ENCODE data around the gene SGMS2. TPM values are rescaled to one million over a fixed set of nuclear protein-coding genes. Genes with fewer than 3 reads are reported as not detected.

The SGMS2 gene
- total and polyA plus RNA-seq, 5 donors: 3.6 to 35.5 (median 23.3) TPM

GRCh38 chr4:107828315-107829090 is 3.8 kb downstream of the SGMS2 start:
- 82% methylated on average over 6 of the region's 6 CpGs for WGBS
- H3K27ac ChIP-seq (ENCODE audit: low read length): no peak overlapping the region

GRCh38 chr4:107831140-107831539 is 6.4 kb downstream of the SGMS2 start:
- ATAC-seq: no peak
- no peak overlapping the region for H3K27ac ChIP-seq (ENCODE audit: low read length)

More at GRCh38 chr4:107828315-107829090, 3.8 kb downstream of the SGMS2 start:
- intact Hi-C loops (cut with DNase I): loop anchor here in 1 of 4 donors (10.0 kb wide), 1 partner anchor 86 kb away; no protein-coding TSS in a partner anchor
- DNase-seq (no peak), ATAC-seq (no peak)
- Histone ChIP-seq H3K27me3 (ENCODE audit: control insufficient read depth, insufficient read depth) (no peaks in the 10 kb centered on the region), H3K4me1 (ENCODE audit: control insufficient read depth, insufficient read depth, low read length) (no peaks in the 10 kb centered on the region), H3K9me3 (ENCODE audit: control insufficient read depth, low read length) (no peaks in the 10 kb centered on the region), H3K4me3 (ENCODE audit: low read length) (no peak overlapping the region)

GRCh38 chr4:107832275-107832807 is 7.6 kb downstream of the SGMS2 start:
- ATAC-seq (no peak), DNase-seq (no peak)
- no peak overlapping the region for H3K4me3 ChIP-seq (ENCODE audit: low read length)
- no peak overlapping the region for H3K27ac ChIP-seq (ENCODE audit: low read length)
- WGBS: 90% methylated on average over 2 of the region's 2 CpGs
- H3K27me3 ChIP-seq (ENCODE audit: control insufficient read depth, insufficient read depth): no peaks in the 10 kb centered on the region
- peaks cover 2% of the 10 kb centered on the region for H3K4me1 ChIP-seq (ENCODE audit: control insufficient read depth, insufficient read depth, low read length)
- H3K9me3 ChIP-seq (ENCODE audit: control insufficient read depth, low read length): no peaks in the 10 kb centered on the region
- intact Hi-C loops (cut with DNase I): no loop called here

More at GRCh38 chr4:107831140-107831539, 6.4 kb downstream of the SGMS2 start:
- no peaks in the 10 kb centered on the region for H3K4me1 ChIP-seq (ENCODE audit: control insufficient read depth, insufficient read depth, low read length)
- no peaks in the 10 kb centered on the region for H3K27me3 ChIP-seq (ENCODE audit: control insufficient read depth, insufficient read depth)
- 87% methylated on average over 4 of the region's 4 CpGs for WGBS
- no peak for DNase-seq
- intact Hi-C loops (cut with DNase I): no loop called here
- H3K9me3 ChIP-seq (ENCODE audit: control insufficient read depth, low read length): no peaks in the 10 kb centered on the region
- H3K4me3 ChIP-seq (ENCODE audit: low read length): no peak overlapping the region

- peaks cover 3% of the 10 kb centered on the region for H3K4me1 ChIP-seq (ENCODE audit: control insufficient read depth, insufficient read depth, low read length)
- WGBS: 97% methylated on average over 1 of the region's 1 CpG
- no peak overlapping the region for H3K4me3 ChIP-seq (ENCODE audit: low read length)
- no peak overlapping the region for H3K27ac ChIP-seq (ENCODE audit: low read length)
- DNase-seq (no peak), ATAC-seq (no peak)
- intact Hi-C loops (cut with DNase I): no loop called here
- H3K9me3 ChIP-seq (ENCODE audit: control insufficient read depth, low read length): no peaks in the 10 kb centered on the region
- H3K27me3 ChIP-seq (ENCODE audit: control insufficient read depth, insufficient read depth): no peaks in the 10 kb centered on the region
These were observed 9.6 kb downstream of the SGMS2 start for GRCh38 chr4:107834241-107834794.

DNA sequence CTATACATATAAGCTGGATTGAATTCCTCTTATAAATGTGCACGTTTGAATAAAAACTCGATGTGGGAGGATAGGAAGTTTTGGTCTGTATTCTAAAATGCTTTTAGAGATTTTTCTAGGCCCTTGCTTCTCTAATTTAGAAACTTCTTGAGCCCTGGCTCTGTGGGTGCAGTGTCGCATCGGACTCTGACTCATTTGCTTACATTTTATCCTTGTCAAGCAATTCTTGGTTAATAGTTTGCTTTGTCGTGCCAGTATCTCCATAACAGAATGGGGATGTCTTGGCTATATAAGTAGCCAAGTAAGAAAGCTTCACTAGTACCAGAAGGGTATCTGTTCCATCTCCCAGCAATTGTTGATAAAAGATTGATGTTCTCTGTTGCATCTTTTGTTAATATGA is 10.7 kb downstream of the SGMS2 start:
- WGBS: 75% methylated on average over 5 of the region's 5 CpGs
- Histone ChIP-seq H3K4me3 (ENCODE audit: low read length) (no peak overlapping the region), H3K27me3 (ENCODE audit: control insufficient read depth, insufficient read depth) (no peaks in the 10 kb centered on the region), H3K4me1 (ENCODE audit: control insufficient read depth, insufficient read depth, low read length) (peaks cover 3% of the 10 kb centered on the region), H3K9me3 (ENCODE audit: control insufficient read depth, low read length) (no peaks in the 10 kb centered on the region), H3K27ac (ENCODE audit: low read length) (no peak overlapping the region)
- intact Hi-C loops (cut with DNase I): no loop called here
- DNase-seq (no peak), ATAC-seq (no peak)

DNA sequence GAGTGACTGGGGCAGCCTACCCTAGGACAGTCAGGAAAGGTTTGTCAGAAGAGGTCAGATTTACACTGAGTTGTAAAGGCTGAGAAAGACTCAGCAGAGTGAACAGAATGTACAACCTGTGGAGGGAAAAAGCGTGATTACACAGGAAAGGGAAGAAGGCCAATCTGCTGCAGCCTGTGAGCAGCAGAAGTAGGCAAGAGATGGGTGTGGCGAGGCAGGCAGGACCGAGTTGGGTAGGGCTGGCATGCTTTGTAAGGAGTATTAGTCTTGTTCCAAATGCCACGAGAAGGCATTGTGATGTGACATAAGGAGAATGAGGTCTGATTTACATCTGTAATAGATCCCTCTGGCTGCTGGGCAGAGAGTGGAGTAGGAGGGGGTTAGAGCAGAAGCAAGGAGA is 12.6 kb downstream of the SGMS2 start:
- ATAC-seq (peak; percentile 52 to 58), DNase-seq (no peak)
- 74% methylated on average over 4 of the region's 4 CpGs for WGBS
- no peaks in the 10 kb centered on the region for H3K27me3 ChIP-seq (ENCODE audit: control insufficient read depth, insufficient read depth)
- H3K4me3 ChIP-seq (ENCODE audit: low read length): no peak overlapping the region
- H3K27ac ChIP-seq (ENCODE audit: low read length): no peak overlapping the region
- no peaks in the 10 kb centered on the region for H3K9me3 ChIP-seq (ENCODE audit: control insufficient read depth, low read length)
- peaks cover 3% of the 10 kb centered on the region for H3K4me1 ChIP-seq (ENCODE audit: control insufficient read depth, insufficient read depth, low read length)
- intact Hi-C loops (cut with DNase I): no loop called here

- ATAC-seq (peak; percentile 54 to 65), DNase-seq (no peak)
- Histone ChIP-seq H3K27ac (ENCODE audit: low read length) (no peak overlapping the region), H3K4me3 (ENCODE audit: low read length) (no peak overlapping the region), H3K27me3 (ENCODE audit: control insufficient read depth, insufficient read depth) (no peaks in the 10 kb centered on the region), H3K9me3 (ENCODE audit: control insufficient read depth, low read length) (no peaks in the 10 kb centered on the region), H3K4me1 (ENCODE audit: control insufficient read depth, insufficient read depth, low read length) (peaks cover 3% of the 10 kb centered on the region)
- 90% methylated on average over 3 of the region's 3 CpGs for WGBS
- intact Hi-C loops (cut with DNase I): no loop called here
These were observed 13.3 kb downstream of the SGMS2 start for GRCh38 chr4:107837776-107838618.

- Histone ChIP-seq H3K27ac (ENCODE audit: low read length) (no peak overlapping the region), H3K4me1 (ENCODE audit: control insufficient read depth, insufficient read depth, low read length) (peaks cover 3% of the 10 kb centered on the region), H3K27me3 (ENCODE audit: control insufficient read depth, insufficient read depth) (no peaks in the 10 kb centered on the region), H3K4me3 (ENCODE audit: low read length) (no peak overlapping the region), H3K9me3 (ENCODE audit: control insufficient read depth, low read length) (no peaks in the 10 kb centered on the region)
- DNase-seq (no peak), ATAC-seq (peak; percentile 47 to 49)
- intact Hi-C loops (cut with DNase I): no loop called here
- WGBS: 62% methylated on average over 1 of the region's 1 CpG
These were observed 14.3 kb downstream of the SGMS2 start for GRCh38 chr4:107838861-107839565.

GRCh38 chr4:107843391-107843790 is 18.7 kb downstream of the SGMS2 start:
- 35% methylated on average over 1 of the region's 1 CpG for WGBS
- ATAC-seq (peak in 1 of 2 donors; percentile 11), DNase-seq (no peak)
- no peak overlapping the region for H3K4me3 ChIP-seq (ENCODE audit: low read length)
- H3K9me3 ChIP-seq (ENCODE audit: control insufficient read depth, low read length): no peaks in the 10 kb centered on the region
- no peak overlapping the region for H3K27ac ChIP-seq (ENCODE audit: low read length)
- H3K4me1 ChIP-seq (ENCODE audit: control insufficient read depth, insufficient read depth, low read length): peaks cover 2% of the 10 kb centered on the region
- H3K27me3 ChIP-seq (ENCODE audit: control insufficient read depth, insufficient read depth): no peaks in the 10 kb centered on the region
- intact Hi-C loops (cut with DNase I): no loop called here

- Histone ChIP-seq H3K27me3 (ENCODE audit: control insufficient read depth, insufficient read depth) (no peaks in the 10 kb centered on the region), H3K27ac (ENCODE audit: low read length) (no peak overlapping the region), H3K9me3 (ENCODE audit: control insufficient read depth, low read length) (no peaks in the 10 kb centered on the region), H3K4me3 (ENCODE audit: low read length) (no peak overlapping the region), H3K4me1 (ENCODE audit: control insufficient read depth, insufficient read depth, low read length) (peaks cover 2% of the 10 kb centered on the region)
- DNase-seq (no peak), ATAC-seq (no peak)
- WGBS: 90% methylated on average over 3 of the region's 3 CpGs
- intact Hi-C loops (cut with DNase I): no loop called here
These were observed 20.9 kb downstream of the SGMS2 start for GRCh38 chr4:107845681-107846080.

Measured in right cardiac atrium (tissue), 5 donors.